Measurements from ENCODE around the gene USP37. TPM values are rescaled to one million over a fixed set of nuclear protein-coding genes. Genes with fewer than 3 reads are reported as not detected.
A peak's percentile ranks its signal among the peaks of the same experiment; 100 is the strongest.

USP37 gene
- total RNA-seq, 4 donors from 2014 or later, result 10.5 to 12.0 (median 11.4) TPM

- WGBS, 2 donors, result 96 to 98% methylated on average over 2 of the region's 2 CpGs
- H3K4me3 ChIP-seq (ENCODE audit: low read depth, poor library complexity, severe bottlenecking), result no peak overlapping the region
- intact Hi-C loops (cut with DNase I; ENCODE audit: low total_unique reads), result no loop called here
- DNase-seq (ENCODE audit: low spot score in 2 of 2), result no peak
- TF ChIP-seq CTCF (IDR thresholded peaks at IDR 0.05), result no peak
- no peak for TF ChIP-seq POLR2A (IDR thresholded peaks at IDR 0.05)
Measured at GRCh38 chr2:218479595-218479994, 88.6 kb downstream of the USP37 start.

- 71 to 73% methylated on average over 2 of the region's 2 CpGs for WGBS, 2 donors
- no peak for DNase-seq (ENCODE audit: low spot score in 2 of 2)
- TF ChIP-seq CTCF (IDR thresholded peaks at IDR 0.05) (no peak), POLR2A (IDR thresholded peaks at IDR 0.05) (no peak)
- intact Hi-C loops (cut with DNase I; ENCODE audit: low total_unique reads), result no loop called here
- H3K4me3 ChIP-seq (ENCODE audit: low read depth, poor library complexity, severe bottlenecking), result no peak overlapping the region
Measured at GRCh38 chr2:218478544-218478943, 89.6 kb downstream of the USP37 start.

GRCh38 chr2:218477247-218477646 lies 90.9 kb downstream of the USP37 start:
- no peak for DNase-seq (ENCODE audit: low spot score in 2 of 2)
- TF ChIP-seq CTCF (IDR thresholded peaks at IDR 0.05), result no peak
- no peak for TF ChIP-seq POLR2A (IDR thresholded peaks at IDR 0.05)
- intact Hi-C loops (cut with DNase I; ENCODE audit: low total_unique reads), result no loop called here
- H3K4me3 ChIP-seq (ENCODE audit: low read depth, poor library complexity, severe bottlenecking), result no peak overlapping the region

DNA sequence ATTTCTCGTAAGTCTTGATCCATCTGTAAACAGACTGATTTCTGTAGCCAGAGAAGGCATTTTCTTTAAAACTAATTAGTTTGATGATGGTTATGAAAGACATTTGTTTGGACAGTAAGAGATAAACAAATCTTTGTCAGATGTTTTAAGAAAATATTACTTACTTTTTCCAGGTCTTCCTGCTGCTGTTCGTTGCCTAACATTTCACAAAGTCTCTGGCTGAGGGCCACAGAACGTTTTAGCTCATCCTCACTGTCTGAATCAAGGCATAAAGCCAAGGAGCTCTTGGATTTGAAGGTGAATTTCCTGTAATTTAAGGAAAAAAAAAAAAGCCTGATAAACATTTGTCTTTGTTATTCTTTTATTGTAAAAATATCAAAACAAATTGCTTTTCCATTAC lies 91.5 kb downstream of the USP37 start:
- WGBS, 2 donors, result 43 to 50% methylated on average over 3 of the region's 3 CpGs
- intact Hi-C loops (cut with DNase I; ENCODE audit: low total_unique reads), result no loop called here
- H3K4me3 ChIP-seq (ENCODE audit: low read depth, poor library complexity, severe bottlenecking), result no peak overlapping the region
- TF ChIP-seq POLR2A (IDR thresholded peaks at IDR 0.05) (no peak), CTCF (IDR thresholded peaks at IDR 0.05) (no peak)
- peak in 1 of 2 donors; percentile 20 for DNase-seq (ENCODE audit: low spot score in 2 of 2)

GRCh38 chr2:218474527-218474926 lies 93.6 kb downstream of the USP37 start:
- no peak overlapping the region for H3K4me3 ChIP-seq (ENCODE audit: low read depth, poor library complexity, severe bottlenecking)
- TF ChIP-seq CTCF (IDR thresholded peaks at IDR 0.05), result no peak
- TF ChIP-seq POLR2A (IDR thresholded peaks at IDR 0.05), result no peak
- WGBS, 2 donors, result 63 to 64% methylated on average over 3 of the region's 3 CpGs
- intact Hi-C loops (cut with DNase I; ENCODE audit: low total_unique reads), result no loop called here
- no peak for DNase-seq (ENCODE audit: low spot score in 2 of 2)

DNA sequence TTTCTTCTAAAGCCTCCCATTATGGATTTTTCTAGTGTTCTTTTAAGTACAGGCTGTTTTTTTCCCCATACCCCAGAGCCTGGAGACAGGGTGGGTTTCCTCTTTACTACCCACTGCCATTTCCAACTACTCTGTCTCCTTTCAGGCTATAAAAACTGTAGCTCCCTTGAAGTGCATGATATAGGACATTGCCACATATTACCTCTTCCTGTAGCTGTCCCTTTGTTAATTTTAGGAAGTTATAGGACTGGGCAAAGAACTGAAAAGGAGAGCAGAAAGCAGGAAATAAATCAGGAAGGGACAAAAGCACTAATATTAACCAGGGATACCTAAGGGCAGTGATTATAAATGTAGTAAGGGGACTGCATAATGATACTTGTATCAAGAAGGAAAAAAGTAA lies 95.2 kb downstream of the USP37 start:
- intact Hi-C loops (cut with DNase I; ENCODE audit: low total_unique reads), result no loop called here
- no peak overlapping the region for H3K4me3 ChIP-seq (ENCODE audit: low read depth, poor library complexity, severe bottlenecking)
- TF ChIP-seq POLR2A (IDR thresholded peaks at IDR 0.05) (no peak), CTCF (IDR thresholded peaks at IDR 0.05) (no peak)
- no peak for DNase-seq (ENCODE audit: low spot score in 2 of 2)

Data from lower leg skin (tissue), 4 donors.